T47D (cell line): ENCODE measurements around the gene FAM81B.
A peak's percentile ranks its signal among the peaks of the same experiment; 100 is the strongest.
"Not testable (repeated sequence)": the region's sequence is repeated elsewhere in the genome, so short reads cannot be mapped to it uniquely, and the experiment has no call there.

ENCODE experiments used
- DNase-seq, 2 experiments: peaks; one replicate each; pipeline versions ENCODE4 v3.0.0 to v3.0.0-alpha.2; 2011 to 2012; ENCODE audit warnings: low read depth in 1 of 2, low spot score in 1 of 2
- JUND ChIP-seq: IDR thresholded peaks from 2 replicates; pipeline ENCODE4 v1.6.1; 2012; ENCODE audit warnings: low read depth
- in situ Hi-C: cut with HindIII; loops from 2 replicates; pipeline ENCODE4 v1.10.0; 2016; ENCODE audit warnings: low sequenced_read_pairs, low pct_unique_long_range_greater_than_20kb

The FAM81B gene

GRCh38 chr5:95380103-95380628, 11.0 kb upstream of the FAM81B start:
- no peak for TF ChIP-seq JUND
- DNase-seq, result no peak
- in situ Hi-C loops, result no loop called here

- DNase-seq, result no peak
- in situ Hi-C loops, result no loop called here
- no peak for TF ChIP-seq JUND
Observed at GRCh38 chr5:95382801-95383200, 8.4 kb upstream of the FAM81B start.

DNA sequence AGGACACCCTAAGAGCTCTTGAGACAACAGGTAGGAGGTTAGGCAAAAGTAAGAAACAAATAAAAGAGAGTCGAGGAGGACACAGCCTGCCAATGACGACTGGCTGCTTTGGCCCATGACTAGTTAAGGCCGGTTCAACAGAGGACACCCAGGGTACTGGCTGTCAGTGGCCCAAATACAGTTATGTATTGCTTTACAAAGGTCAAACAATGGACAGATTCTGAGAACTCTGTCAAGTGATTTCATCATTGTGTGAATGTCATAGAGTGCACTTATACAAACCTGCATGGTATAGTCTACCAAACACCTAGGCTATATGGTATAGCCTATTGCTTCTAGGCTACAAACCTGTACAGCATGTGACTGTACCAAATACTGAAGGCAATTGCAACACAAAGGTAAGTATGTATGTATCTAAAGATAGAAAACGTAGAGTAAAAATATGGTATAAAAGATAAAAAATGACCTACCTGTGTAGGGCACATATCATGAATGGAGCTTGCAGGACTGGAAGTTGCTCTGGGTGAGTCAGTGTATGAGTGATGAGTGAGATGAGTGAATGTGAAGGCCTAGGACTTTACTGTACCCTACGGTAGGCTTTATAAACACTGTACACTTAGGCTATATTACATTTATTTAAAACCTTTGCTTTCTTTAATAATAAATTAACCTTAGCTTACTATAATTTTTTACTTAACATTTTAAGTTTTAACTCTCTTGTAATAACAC, 6.5 kb upstream of the FAM81B start:
- DNase-seq, result no peak
- in situ Hi-C loops, result no loop called here
- no peak for TF ChIP-seq JUND

DNA sequence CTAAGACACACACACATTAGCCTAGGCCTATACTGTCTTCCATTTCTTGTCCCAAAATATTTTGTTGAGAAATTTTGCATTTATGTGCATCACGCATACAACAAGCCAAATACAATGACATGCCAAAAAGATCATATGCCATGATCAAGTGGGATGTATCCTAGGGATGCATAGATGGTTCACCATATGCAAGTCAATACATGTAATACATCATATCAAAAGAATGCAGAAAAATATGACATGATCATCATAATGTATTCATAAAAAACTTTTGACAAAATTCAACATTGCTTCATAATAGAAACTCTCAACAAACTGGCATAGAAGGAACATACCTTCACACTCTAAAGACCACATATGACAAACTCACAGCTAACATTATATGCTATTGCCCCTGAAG, 5.8 kb upstream of the FAM81B start:
- TF ChIP-seq JUND, result no peak
- no peak for DNase-seq
- in situ Hi-C loops, result no loop called here

- DNase-seq, in situ Hi-C loops: not testable (repeated sequence)
Observed at GRCh38 chr5:95391965-95392364, 799 bp downstream of the FAM81B start.

DNA sequence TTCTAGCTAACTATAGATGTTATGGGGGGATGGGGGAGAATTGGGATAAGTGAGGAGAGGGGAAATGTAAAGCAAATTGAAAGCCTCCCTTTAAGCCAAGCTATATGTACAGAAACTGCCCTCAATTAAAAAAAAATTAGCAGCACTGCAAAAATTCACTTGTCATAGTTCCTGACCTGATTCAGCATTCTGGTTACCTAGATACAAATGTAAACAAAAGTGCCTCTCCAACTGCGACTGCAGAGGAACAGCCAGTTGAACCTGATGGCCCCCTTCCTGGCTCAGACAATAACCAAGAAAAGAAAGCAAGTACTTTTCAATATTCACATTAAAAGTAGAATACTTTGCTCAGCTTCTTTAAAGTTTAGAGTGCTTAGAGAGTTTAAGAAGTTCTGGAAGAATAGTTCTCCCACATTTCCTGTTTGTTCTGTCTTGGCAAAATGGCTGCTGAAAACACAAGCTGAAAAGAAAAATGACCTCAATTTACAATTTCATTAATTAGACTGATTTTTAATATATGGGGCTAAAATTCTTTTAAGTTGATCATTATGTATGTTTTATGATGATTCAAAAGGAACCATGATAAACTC, 1.5 kb downstream of the FAM81B start:
- TF ChIP-seq JUND, result no peak
- peak in 1 of 2 experiments; percentile 45 for DNase-seq
- in situ Hi-C loops, result no loop called here

DNA sequence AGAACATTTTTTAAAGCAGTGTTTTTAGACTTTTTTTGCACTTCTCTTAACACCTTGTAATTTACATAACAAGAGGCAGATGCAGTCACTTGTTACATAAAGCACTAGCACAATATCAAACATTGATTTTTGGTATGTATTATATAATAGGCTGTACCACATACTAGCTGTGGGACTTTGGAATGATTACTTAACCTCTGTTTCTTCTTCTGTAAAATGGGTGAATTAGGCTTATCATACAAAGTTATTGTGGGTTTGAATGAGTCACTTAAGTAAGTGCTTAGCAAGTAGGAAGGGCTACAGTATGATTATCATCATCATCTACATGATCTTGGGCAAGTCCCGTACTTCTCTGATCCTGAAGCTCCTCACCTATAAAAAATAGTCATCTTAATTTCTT, 2.1 kb downstream of the FAM81B start:
- in situ Hi-C loops, result no loop called here
- no peak for DNase-seq
- TF ChIP-seq JUND, result no peak

DNA sequence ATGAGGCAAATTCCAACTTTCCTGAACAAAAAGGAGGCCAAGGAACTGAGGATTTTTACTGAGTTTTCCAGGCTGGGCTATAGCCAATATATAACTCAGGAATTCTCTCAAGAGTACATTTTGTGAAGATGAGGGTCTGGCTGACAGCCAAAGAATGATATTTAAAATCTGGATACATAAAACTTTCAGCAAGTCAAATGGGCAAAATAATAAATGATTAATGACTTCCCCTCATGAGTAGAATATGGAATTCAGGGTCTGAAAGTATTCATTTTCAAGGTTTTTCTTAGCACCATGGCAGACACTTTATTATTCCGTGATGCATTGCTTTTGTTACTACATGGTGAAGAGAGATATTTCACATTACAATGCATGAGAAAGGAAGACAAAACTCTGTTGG, 7.8 kb downstream of the FAM81B start:
- DNase-seq, result no peak
- no peak for TF ChIP-seq JUND
- in situ Hi-C loops, result no loop called here

GRCh38 chr5:95401626-95402025, 10.5 kb downstream of the FAM81B start:
- no peak for DNase-seq
- no peak for TF ChIP-seq JUND
- in situ Hi-C loops, result no loop called here

- DNase-seq, result no peak
- no peak for TF ChIP-seq JUND
- in situ Hi-C loops, result no loop called here
Observed at GRCh38 chr5:95403996-95404395, 12.8 kb downstream of the FAM81B start.

- in situ Hi-C loops, result no loop called here
- no peak for TF ChIP-seq JUND
- DNase-seq, result no peak
Observed at GRCh38 chr5:95406426-95407090, 15.4 kb downstream of the FAM81B start.

GRCh38 chr5:95410279-95410678, 19.1 kb downstream of the FAM81B start:
- TF ChIP-seq JUND, result no peak
- in situ Hi-C loops, result no loop called here
- peak in 1 of 2 experiments; percentile 31 for DNase-seq

GRCh38 chr5:95411474-95411873, 20.3 kb downstream of the FAM81B start:
- no peak for DNase-seq
- in situ Hi-C loops, result no loop called here
- TF ChIP-seq JUND, result no peak
